ENCODE results near the gene TRMT5. TPM values are rescaled to one million over a fixed set of nuclear protein-coding genes. Genes with fewer than 3 reads are reported as not detected.

TRMT5 gene
- total and polyA plus RNA-seq, 2 of the 4 experiments (the other 2 are of a cell fraction), result 5.0 to 10.4 TPM

GRCh38 chr14:60925286-60925685 lies 55.6 kb downstream of the TRMT5 start:
- Histone ChIP-seq H2BK120ac (ENCODE audit: low read depth, low read length) (no peak overlapping the region), H3K4ac (ENCODE audit: low read depth, low read length) (no peak overlapping the region), H3K4me2 (ENCODE audit: low read depth, low read length) (no peak overlapping the region), H4K5ac (ENCODE audit: low read depth, low read length) (no peak overlapping the region), H3K27me3 (ENCODE audit: control insufficient read depth, insufficient read depth, low read length) (no peaks in the 10 kb centered on the region), H2AK9ac (replicated peaks; ENCODE audit: low read depth, low read length, poor library complexity) (no peak overlapping the region), H4K91ac (ENCODE audit: insufficient read depth, low read depth, low read length) (no peak overlapping the region), H2BK20ac (ENCODE audit: low read depth, low read length) (no peak overlapping the region), H3K14ac (replicated peaks; ENCODE audit: low read depth, low read length) (no peak overlapping the region), H2BK5ac (ENCODE audit: low read depth, low read length, poor library complexity, severe bottlenecking) (no peak overlapping the region), H4K20me1 (ENCODE audit: insufficient read depth, low read length) (no peaks in the 10 kb centered on the region), H3K9ac (ENCODE audit: low read depth, low read length) (no peak overlapping the region), H3K56ac (ENCODE audit: extremely low read depth, insufficient read depth, low read length) (no peak overlapping the region), H2BK15ac (ENCODE audit: low read depth, low read length) (no peak overlapping the region), H3K18ac (ENCODE audit: low read depth, low read length) (no peak overlapping the region), H3K79me1 (ENCODE audit: low read depth in 1 of 2, low read length in 2 of 2) (peaks cover 13 to 25% of the 10 kb centered on the region in 2 experiments; a peak in 3 of 4 replicates), H3K23ac (ENCODE audit: low read depth, low read length) (no peak overlapping the region), H3K27ac (ENCODE audit: insufficient read depth, low read length) (no peak overlapping the region), H3K36me3 (ENCODE audit: control insufficient read depth, insufficient read depth, low read length) (no peaks in the 10 kb centered on the region), H3K9me1 (ENCODE audit: insufficient read depth, low read length) (no peaks in the 10 kb centered on the region; the same call in 1 of the 2 replicates), H3K9me3 (ENCODE audit: control insufficient read depth, insufficient read depth, low read length) (no peaks in the 10 kb centered on the region), H4K8ac (ENCODE audit: low read depth in 2 of 2, low read length in 2 of 2) (no peak overlapping the region), H3K4me3 (ENCODE audit: insufficient read depth, low read depth, low read length) (no peak overlapping the region), H2AFZ (replicated peaks; ENCODE audit: low read length, poor library complexity) (no peak overlapping the region), H2AK5ac (ENCODE audit: low read depth, low read length) (no peak overlapping the region), H3K4me1 (ENCODE audit: control insufficient read depth, insufficient read depth, low read length) (no peaks in the 10 kb centered on the region)
- intact Hi-C loops (cut with micrococcal nuclease), result no loop called here
- ChIA-PET POLR2A (ENCODE audit: unreplicated experiment) (no interaction called here), CTCF (interaction anchor here (0.9 kb wide), 1 partner anchor 34 kb away, joined by 3 read pairs; no protein-coding TSS in a partner anchor)
- 100% methylated on average over 1 of the region's 1 CpG; no CpG with 5 or more reads in 1 of the 2 experiments for WGBS, 2 experiments (ENCODE audit: extremely low coverage in 2 of 2, insufficient read length in 1 of 2)
- peak; percentile 7 for DNase-seq
- BruUV-seq (replicated peaks), result no TSS peak
- dilution Hi-C loops (cut with HindIII; ENCODE audit: low sequenced_read_pairs, unreplicated experiment), result no loop called here
- no peak for ATAC-seq (ENCODE audit: low read depth)
- TF ChIP-seq ELK1 (IDR thresholded peaks at IDR 0.05; ENCODE audit: borderline replicate concordance, low read depth, low read length), result no peak
- no peak for TF ChIP-seq FOS (IDR thresholded peaks at IDR 0.05; ENCODE audit: low read depth, low read length)
- no peak for TF ChIP-seq MXI1 (IDR thresholded peaks at IDR 0.05; ENCODE audit: borderline replicate concordance, low read depth, low read length)
- TF ChIP-seq CHD1 (IDR thresholded peaks at IDR 0.05; ENCODE audit: low read depth, low read length), result no peak
- TF ChIP-seq CTCF (conservative IDR thresholded peaks at IDR 0.05; ENCODE audit: low read depth, low read length), result no peak
- TF ChIP-seq RFX5 (IDR thresholded peaks at IDR 0.05; ENCODE audit: low read depth, low read length), result no peak
- TF ChIP-seq RAD21 (IDR thresholded peaks at IDR 0.05; ENCODE audit: low read length), result no peak
- in situ Hi-C loops (cut with MboI; ENCODE audit: low sequenced_read_pairs), result no loop called here

Measured in IMR-90 (cell line).